HG03097 (cell line): ENCODE results near the gene CCER1.

Source experiments
- ATAC-seq: cut with Tn5 transposase; IDR thresholded peaks from one replicate; pipeline ENCODE4 v1.9.1; 2021; ENCODE audit not compliant: unreplicated experiment, low FRiP score

The CCER1 gene

GRCh38 chr12:90922145-90922627 lies 32.8 kb downstream of the CCER1 start:
- no peak for ATAC-seq

GRCh38 chr12:90921536-90921935 lies 33.4 kb downstream of the CCER1 start:
- no peak for ATAC-seq

- no peak for ATAC-seq
Measured at GRCh38 chr12:90920222-90920621, 34.8 kb downstream of the CCER1 start.

GRCh38 chr12:90917431-90917830 lies 37.5 kb downstream of the CCER1 start:
- no peak for ATAC-seq

- ATAC-seq, result no peak
Measured at GRCh38 chr12:90916516-90916915, 38.5 kb downstream of the CCER1 start.

GRCh38 chr12:90915353-90915752 lies 39.6 kb downstream of the CCER1 start:
- ATAC-seq, result no peak

- no peak for ATAC-seq
Measured at GRCh38 chr12:90910958-90911357, 44.0 kb downstream of the CCER1 start.

- ATAC-seq, result no peak
Measured at GRCh38 chr12:90909069-90909770, 45.8 kb downstream of the CCER1 start.

GRCh38 chr12:90908465-90908864 lies 46.5 kb downstream of the CCER1 start:
- no peak for ATAC-seq

- ATAC-seq, result no peak
Measured at GRCh38 chr12:90905691-90906370, 49.1 kb downstream of the CCER1 start.

- no peak for ATAC-seq
Measured at GRCh38 chr12:90902596-90902995, 52.4 kb downstream of the CCER1 start.
